Stomach (tissue), 4 donors: ENCODE data around the gene RGS6.

Experiments
- CTCF ChIP-seq, 7 experiments: fragments of 450-650 bp in 4 of 7; fragments of 200-600 bp in 3 of 7; sonication (generic) in 3 of 7; IDR thresholded peaks; one replicate each; pipeline ENCODE4 v1.5.1; 2016 to 2019; ENCODE audit warnings: antibody characterized with exemption in 7 of 7, control low read depth in 2 of 7, mild to moderate bottlenecking in 1 of 7
- EP300 ChIP-seq: sonication (generic); formaldehyde crosslinking; IDR thresholded peaks from one replicate; pipeline ENCODE4 v1.6.1; 2017; ENCODE audit warnings: antibody characterized with exemption
- POLR2AphosphoS5 ChIP-seq, 3 donors: sonication (generic); formaldehyde crosslinking; IDR thresholded peaks; one replicate each; pipeline ENCODE4 v1.6.1; 2016; ENCODE audit warnings: antibody characterized with exemption in 3 of 3

GRCh38 chr14:72610831-72611200 is 678.6 kb downstream of the RGS6 start:
- no peak for TF ChIP-seq POLR2AphosphoS5 (IDR thresholded peaks at IDR 0.05)
- TF ChIP-seq CTCF (IDR thresholded peaks at IDR 0.05), result no peak
- no peak for TF ChIP-seq EP300
